NCI-H2171 treated with DMSO at 0.1 percent for 48 hours (cell line): ENCODE data around the gene PDE7B.
"Not testable (repeated sequence)": the region's sequence is repeated elsewhere in the genome, so short reads cannot be mapped to it uniquely, and the experiment has no call there.

Experiments
- DNase-seq: peaks from one replicate; lab custom pipeline; 2025; lab: John Stamatoyannopoulos, UW

The PDE7B gene

GRCh38 chr6:136189104-136189503 is 337.6 kb downstream of the PDE7B start:
- no peak for DNase-seq

- no peak for DNase-seq
These were observed 340.3 kb downstream of the PDE7B start for GRCh38 chr6:136191606-136192312.

GRCh38 chr6:136192902-136193301 is 341.4 kb downstream of the PDE7B start:
- DNase-seq, result peak; percentile 4

- DNase-seq, result no peak
These were observed 350.2 kb downstream of the PDE7B start for GRCh38 chr6:136201732-136202131.

- DNase-seq, result no peak
These were observed 357.3 kb downstream of the PDE7B start for GRCh38 chr6:136208783-136209182.

GRCh38 chr6:136209496-136209895 is 358.0 kb downstream of the PDE7B start:
- DNase-seq, result no peak

GRCh38 chr6:136210398-136211165 is 359.1 kb downstream of the PDE7B start:
- no peak for DNase-seq

- no peak for DNase-seq
These were observed 361.1 kb downstream of the PDE7B start for GRCh38 chr6:136212608-136213007.

GRCh38 chr6:136213012-136213539 is 361.6 kb downstream of the PDE7B start:
- DNase-seq, result no peak

GRCh38 chr6:136213853-136214252 is 362.4 kb downstream of the PDE7B start:
- DNase-seq, result no peak

GRCh38 chr6:136216503-136217401 is 365.3 kb downstream of the PDE7B start:
- no peak for DNase-seq

- DNase-seq, result not testable (repeated sequence)
These were observed 373.5 kb downstream of the PDE7B start for GRCh38 chr6:136224974-136225373.

- no peak for DNase-seq
These were observed 374.0 kb downstream of the PDE7B start for GRCh38 chr6:136225496-136225895.

- DNase-seq, result peak; percentile 60
These were observed 374.6 kb downstream of the PDE7B start for GRCh38 chr6:136226027-136226673.

- no peak for DNase-seq
These were observed 375.3 kb downstream of the PDE7B start for GRCh38 chr6:136226674-136227377.

GRCh38 chr6:136228814-136229213 is 377.3 kb downstream of the PDE7B start:
- DNase-seq, result no peak

GRCh38 chr6:136230219-136230853 is 378.8 kb downstream of the PDE7B start:
- DNase-seq, result no peak

GRCh38 chr6:136232701-136233100 is 381.2 kb downstream of the PDE7B start:
- no peak for DNase-seq

- no peak for DNase-seq
These were observed 383.7 kb downstream of the PDE7B start for GRCh38 chr6:136235233-136235564.

- no peak for DNase-seq
These were observed 385.2 kb downstream of the PDE7B start for GRCh38 chr6:136236466-136237293.
